ENCODE data around the gene MTCL1.

The MTCL1 gene

DNA sequence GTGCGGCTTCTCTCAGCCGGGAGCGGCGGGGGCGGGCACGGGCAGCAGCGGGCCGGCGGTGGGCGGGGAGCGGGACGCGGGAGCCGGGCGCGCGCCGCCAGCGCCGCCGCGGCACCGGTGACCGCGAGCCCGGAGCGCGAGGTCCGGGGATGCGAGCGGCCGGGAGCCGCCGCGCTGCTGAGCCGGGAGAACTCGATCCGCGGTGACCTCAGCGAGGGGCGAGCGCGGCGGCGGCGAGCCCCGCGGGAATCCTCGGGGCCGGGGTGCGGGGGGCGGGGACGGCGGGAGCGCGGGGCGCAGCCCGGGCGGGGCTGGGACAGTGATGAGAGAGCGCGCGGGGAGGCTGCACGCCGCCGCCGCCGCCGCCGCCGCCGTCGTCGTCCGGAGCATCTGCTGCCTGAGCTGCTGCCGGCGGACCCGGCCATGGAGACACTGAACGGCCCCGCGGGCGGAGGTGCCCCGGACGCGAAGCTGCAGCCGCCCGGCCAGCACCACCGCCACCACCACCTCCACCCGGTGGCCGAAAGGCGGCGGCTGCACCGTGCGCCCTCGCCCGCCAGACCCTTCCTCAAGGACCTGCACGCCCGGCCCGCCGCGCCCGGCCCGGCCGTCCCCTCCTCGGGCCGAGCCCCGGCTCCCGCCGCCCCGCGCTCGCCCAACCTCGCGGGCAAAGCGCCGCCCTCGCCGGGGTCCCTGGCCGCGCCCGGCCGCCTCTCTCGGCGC is at the start of gene MTCL1:
MTCL1 (plus strand) TSS at position 319 of the 723 bp plus-strand sequence; CDS start at position 424, 105 bp downstream.
- DNase-seq (ENCODE audit: insufficient read length, low spot score) (peak; percentile 57), FAIRE-seq (no peak)
- TF ChIP-seq CTCF (IDR thresholded peaks at IDR 0.05; ENCODE audit: insufficient read depth, missing control alignments) = no peak

GRCh38 chr18:8656232-8656631 is 49.1 kb upstream of the MTCL1 start:
- FAIRE-seq = no peak

GRCh38 chr18:8657050-8657820 is 48.1 kb upstream of the MTCL1 start:
- no peak for TF ChIP-seq CTCF (IDR thresholded peaks at IDR 0.05; ENCODE audit: insufficient read depth, missing control alignments)
- no peak for FAIRE-seq
- DNase-seq (ENCODE audit: insufficient read length, low spot score) = no peak

More at GRCh38 chr18:8656232-8656631, 49.1 kb upstream of the MTCL1 start:
- TF ChIP-seq CTCF (IDR thresholded peaks at IDR 0.05; ENCODE audit: insufficient read depth, missing control alignments) = no peak
- no peak for DNase-seq (ENCODE audit: insufficient read length, low spot score)

DNA sequence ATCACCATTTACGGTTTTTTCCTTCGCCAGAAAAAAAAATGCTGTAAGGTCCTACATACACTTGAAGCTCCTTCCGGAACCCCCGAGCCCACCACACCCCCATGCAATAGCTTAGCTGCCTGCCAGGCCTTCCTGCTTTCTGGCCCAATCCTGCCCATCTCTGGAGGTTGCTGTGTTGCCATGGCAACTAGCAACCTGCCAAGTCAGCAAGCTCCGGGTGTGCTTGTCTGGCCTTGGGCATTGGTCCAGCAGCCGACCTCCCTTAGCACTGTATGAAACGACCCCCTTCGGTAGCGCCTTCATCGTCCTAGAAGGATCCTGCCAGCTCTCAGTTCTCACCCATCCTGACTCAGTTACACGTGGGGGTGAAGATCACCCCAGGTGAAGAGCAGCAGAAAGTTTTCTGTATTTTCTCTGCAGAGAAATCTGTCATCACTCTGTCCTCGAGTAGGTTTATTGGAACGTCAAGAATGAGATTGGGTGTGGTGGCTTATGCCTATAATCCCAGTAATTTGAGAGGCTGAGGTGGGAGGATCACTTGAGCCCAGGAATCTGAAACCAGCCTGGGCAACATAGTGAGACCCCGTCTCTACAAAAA is 47.4 kb upstream of the MTCL1 start:
- no peak for TF ChIP-seq CTCF (IDR thresholded peaks at IDR 0.05; ENCODE audit: insufficient read depth, missing control alignments)
- FAIRE-seq (no peak), DNase-seq (ENCODE audit: insufficient read length, low spot score) (no peak)

GRCh38 chr18:8658858-8659485 is 46.4 kb upstream of the MTCL1 start:
- no peak for DNase-seq (ENCODE audit: insufficient read length, low spot score)
- FAIRE-seq = no peak
- TF ChIP-seq CTCF (IDR thresholded peaks at IDR 0.05; ENCODE audit: insufficient read depth, missing control alignments) = no peak

GRCh38 chr18:8659609-8660242 is 45.6 kb upstream of the MTCL1 start:
- DNase-seq (ENCODE audit: insufficient read length, low spot score) = no peak
- TF ChIP-seq CTCF (IDR thresholded peaks at IDR 0.05; ENCODE audit: insufficient read depth, missing control alignments) = no peak
- no peak for FAIRE-seq
